DMS 273 treated with DMSO at 0.1 percent for 48 hours (cell line): Measurements from ENCODE around the gene LGALS14.
A peak's percentile ranks its signal among the peaks of the same experiment; 100 is the strongest.
"Not testable (repeated sequence)": the region's sequence is repeated elsewhere in the genome, so short reads cannot be mapped to it uniquely, and the experiment has no call there.

Experiments
- DNase-seq: peaks from one replicate; lab custom pipeline; 2025; lab: John Stamatoyannopoulos, UW

Gene LGALS14

GRCh38 chr19:39704181-39705044, at the start of gene LGALS14:
LGALS14 (plus strand) TSS chr19:39704481; CDS start chr19:39704529, 48 bp downstream.
- no peak for DNase-seq

GRCh38 chr19:39655613-39656012, 48.7 kb upstream of the LGALS14 start, which contains the start of gene LGALS16:
LGALS16 (plus strand) TSS chr19:39655913; CDS start chr19:39655962, 49 bp downstream.
- DNase-seq = no peak

- no peak for DNase-seq
These were observed 44.5 kb upstream of the LGALS14 start for GRCh38 chr19:39659791-39660190.

GRCh38 chr19:39660661-39661060, 43.6 kb upstream of the LGALS14 start:
- no peak for DNase-seq

GRCh38 chr19:39661565-39661964, 42.7 kb upstream of the LGALS14 start:
- DNase-seq = no peak

- DNase-seq = not testable (repeated sequence)
These were observed 34.4 kb upstream of the LGALS14 start for GRCh38 chr19:39669860-39670259.

- DNase-seq = no peak
These were observed 33.3 kb upstream of the LGALS14 start for GRCh38 chr19:39670998-39671397.

- peak; percentile 34 for DNase-seq
These were observed 32.4 kb upstream of the LGALS14 start for GRCh38 chr19:39671739-39672363.

GRCh38 chr19:39672473-39672872, 31.8 kb upstream of the LGALS14 start:
- DNase-seq = no peak

GRCh38 chr19:39673862-39674261, 30.4 kb upstream of the LGALS14 start:
- not testable (repeated sequence) for DNase-seq

- DNase-seq = no peak
These were observed 28.3 kb upstream of the LGALS14 start for GRCh38 chr19:39676004-39676403.

- no peak for DNase-seq
These were observed 26.1 kb upstream of the LGALS14 start for GRCh38 chr19:39677961-39678889.

GRCh38 chr19:39679056-39679790, 25.1 kb upstream of the LGALS14 start:
- DNase-seq = no peak

- no peak for DNase-seq
These were observed 24.5 kb upstream of the LGALS14 start for GRCh38 chr19:39679791-39680168.

GRCh38 chr19:39680593-39680992, 23.7 kb upstream of the LGALS14 start:
- DNase-seq = no peak

GRCh38 chr19:39681416-39681815, 22.9 kb upstream of the LGALS14 start:
- DNase-seq = no peak

- no peak for DNase-seq
These were observed 20.0 kb upstream of the LGALS14 start for GRCh38 chr19:39684267-39684666.

GRCh38 chr19:39686739-39687138, 17.5 kb upstream of the LGALS14 start:
- no peak for DNase-seq

- DNase-seq = not testable (repeated sequence)
These were observed 15.6 kb upstream of the LGALS14 start for GRCh38 chr19:39688637-39689036.

GRCh38 chr19:39692166-39692565, 12.1 kb upstream of the LGALS14 start:
- DNase-seq = no peak

GRCh38 chr19:39692822-39693221, 11.5 kb upstream of the LGALS14 start:
- no peak for DNase-seq
